SK-N-SH (cell line): ENCODE measurements around the gene CALN1.

Experiments used
- CTCF ChIP-seq: fragments of 200-600 bp; sonication (generic); IDR thresholded peaks from 2 replicates; pipeline ENCODE4 v1.6.1; 2017; ENCODE audit warnings: antibody characterized with exemption, mild to moderate bottlenecking, moderate library complexity
- EZH2phosphoT487 ChIP-seq: fragments of 200-600 bp; sonication (generic); IDR thresholded peaks from 2 replicates; pipeline ENCODE4 v1.6.1; 2017; ENCODE audit warnings: low read depth, mixed run types, mild to moderate bottlenecking, antibody characterized with exemption, moderate library complexity, borderline replicate concordance

- TF ChIP-seq CTCF: no peak
- TF ChIP-seq EZH2phosphoT487: no peak
Observed at GRCh38 chr7:72163271-72163670, 248.9 kb downstream of the CALN1 start.
